ENCODE measurements around the gene PRKCE. TPM values are rescaled to one million over a fixed set of nuclear protein-coding genes. Genes with fewer than 3 reads are reported as not detected.

PRKCE gene
- total RNA-seq, 2 experiments from 2014 or later, result 17.0 to 42.1 TPM

DNA sequence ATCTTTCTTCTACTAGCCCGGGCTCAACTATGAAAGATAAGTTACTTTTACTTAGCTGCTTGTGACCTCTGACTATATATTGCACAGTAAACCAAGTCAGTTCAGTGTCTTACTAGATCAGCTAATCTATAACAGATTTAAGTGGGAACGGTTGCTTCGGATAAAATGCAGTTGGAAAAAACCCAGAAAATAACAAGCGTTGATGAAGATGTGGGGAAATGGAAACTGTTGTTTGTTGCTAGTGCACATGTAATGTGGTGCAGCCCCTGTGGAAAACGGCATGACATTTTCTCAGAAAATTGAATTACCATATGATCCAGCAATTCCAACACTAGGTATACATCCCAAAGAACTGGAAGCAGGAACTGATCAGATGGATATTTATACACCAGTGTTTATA, 248.5 kb downstream of the PRKCE start:
- no peak for TF ChIP-seq EZH2phosphoT487 (IDR thresholded peaks at IDR 0.05; ENCODE audit: borderline replicate concordance, low read depth, low read length)
- TF ChIP-seq, protein P1, sequence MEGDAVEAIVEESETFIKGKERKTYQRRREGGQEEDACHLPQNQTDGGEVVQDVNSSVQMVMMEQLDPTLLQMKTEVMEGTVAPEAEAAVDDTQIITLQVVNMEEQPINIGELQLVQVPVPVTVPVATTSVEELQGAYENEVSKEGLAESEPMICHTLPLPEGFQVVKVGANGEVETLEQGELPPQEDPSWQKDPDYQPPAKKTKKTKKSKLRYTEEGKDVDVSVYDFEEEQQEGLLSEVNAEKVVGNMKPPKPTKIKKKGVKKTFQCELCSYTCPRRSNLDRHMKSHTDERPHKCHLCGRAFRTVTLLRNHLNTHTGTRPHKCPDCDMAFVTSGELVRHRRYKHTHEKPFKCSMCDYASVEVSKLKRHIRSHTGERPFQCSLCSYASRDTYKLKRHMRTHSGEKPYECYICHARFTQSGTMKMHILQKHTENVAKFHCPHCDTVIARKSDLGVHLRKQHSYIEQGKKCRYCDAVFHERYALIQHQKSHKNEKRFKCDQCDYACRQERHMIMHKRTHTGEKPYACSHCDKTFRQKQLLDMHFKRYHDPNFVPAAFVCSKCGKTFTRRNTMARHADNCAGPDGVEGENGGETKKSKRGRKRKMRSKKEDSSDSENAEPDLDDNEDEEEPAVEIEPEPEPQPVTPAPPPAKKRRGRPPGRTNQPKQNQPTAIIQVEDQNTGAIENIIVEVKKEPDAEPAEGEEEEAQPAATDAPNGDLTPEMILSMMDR (conservative IDR thresholded peaks at IDR 0.05; ENCODE audit: low read length), result no peak
- no peak overlapping the region for H2AFZ ChIP-seq (ENCODE audit: low read length)
- no peaks in the 10 kb centered on the region for H3K9me2 ChIP-seq (ENCODE audit: insufficient read depth, low read length)
- H4K20me1 ChIP-seq (ENCODE audit: insufficient read depth, low read length), result no peaks in the 10 kb centered on the region
- no peak overlapping the region for H3K4me3 ChIP-seq (ENCODE audit: low read depth, low read length, poor library complexity, severe bottlenecking)
- POLR2A ChIA-PET, result no interaction called here
- no peaks in the 10 kb centered on the region for H3K4me1 ChIP-seq (ENCODE audit: insufficient read depth, low read length, poor library complexity, severe bottlenecking)
- H3K4me2 ChIP-seq (ENCODE audit: low read length), result no peak overlapping the region
- no peaks in the 10 kb centered on the region for H3K79me2 ChIP-seq (ENCODE audit: insufficient read depth, low read depth, low read length)
- intact Hi-C loops (cut with micrococcal nuclease; ENCODE audit: unreplicated experiment), result no loop called here
- BruUV-seq (replicated peaks), result no TSS peak
- H3K27ac ChIP-seq (ENCODE audit: low read depth, low read length, poor library complexity, severe bottlenecking), result no peak overlapping the region
- DNase-seq (ENCODE audit: low spot score), result no peak
- H3K36me3 ChIP-seq (ENCODE audit: insufficient read depth, low read length), result no peaks in the 10 kb centered on the region
- no peaks in the 10 kb centered on the region for H3K9me3 ChIP-seq (ENCODE audit: low read length)
- CTCF ChIA-PET (ENCODE audit: unreplicated experiment), result no interaction called here

DNA sequence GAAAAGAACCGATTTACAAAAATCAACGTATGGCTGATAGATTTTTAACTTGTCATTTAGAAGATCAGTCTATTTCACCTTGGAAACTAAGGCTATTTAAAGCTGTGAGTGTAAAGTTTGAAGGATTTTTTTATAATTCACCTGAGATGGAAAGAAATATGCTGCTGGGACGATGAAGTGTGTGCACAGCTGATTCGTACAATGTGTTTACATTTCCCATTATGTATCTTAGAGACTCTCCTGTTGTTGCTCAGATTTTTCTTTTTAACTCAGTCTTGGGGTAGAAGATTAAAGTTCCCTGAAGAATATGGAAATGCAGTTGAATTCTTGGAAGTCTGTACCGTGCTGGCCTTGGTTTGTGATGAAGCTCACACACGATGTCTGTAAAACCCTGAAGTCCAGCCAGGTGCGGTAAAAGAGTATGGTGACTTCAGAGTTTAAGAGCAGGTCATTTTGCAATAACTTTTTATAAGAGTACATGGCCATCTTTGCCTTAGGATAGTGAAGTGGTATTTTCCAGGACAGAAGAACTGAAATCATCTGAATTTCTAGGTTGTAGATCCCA, 250.1 kb downstream of the PRKCE start:
- H3K9me3 ChIP-seq (ENCODE audit: low read length), result no peaks in the 10 kb centered on the region
- H3K4me3 ChIP-seq (ENCODE audit: low read depth, low read length, poor library complexity, severe bottlenecking), result no peak overlapping the region
- no peaks in the 10 kb centered on the region for H3K79me2 ChIP-seq (ENCODE audit: insufficient read depth, low read depth, low read length)
- H3K9me2 ChIP-seq (ENCODE audit: insufficient read depth, low read length), result no peaks in the 10 kb centered on the region
- intact Hi-C loops (cut with micrococcal nuclease; ENCODE audit: unreplicated experiment), result no loop called here
- no peak overlapping the region for H3K4me2 ChIP-seq (ENCODE audit: low read length)
- CTCF ChIA-PET (ENCODE audit: unreplicated experiment), result no interaction called here
- H3K4me1 ChIP-seq (ENCODE audit: insufficient read depth, low read length, poor library complexity, severe bottlenecking), result no peaks in the 10 kb centered on the region
- H3K36me3 ChIP-seq (ENCODE audit: insufficient read depth, low read length), result no peaks in the 10 kb centered on the region
- no peak overlapping the region for H3K27ac ChIP-seq (ENCODE audit: low read depth, low read length, poor library complexity, severe bottlenecking)
- BruUV-seq (replicated peaks), result no TSS peak
- POLR2A ChIA-PET, result no interaction called here
- no peak for DNase-seq (ENCODE audit: low spot score)
- no peak overlapping the region for H2AFZ ChIP-seq (ENCODE audit: low read length)
- no peaks in the 10 kb centered on the region for H4K20me1 ChIP-seq (ENCODE audit: insufficient read depth, low read length)
- TF ChIP-seq, protein P1 (conservative IDR thresholded peaks at IDR 0.05; ENCODE audit: low read length), result no peak
- TF ChIP-seq EZH2phosphoT487 (IDR thresholded peaks at IDR 0.05; ENCODE audit: borderline replicate concordance, low read depth, low read length), result no peak

DNA sequence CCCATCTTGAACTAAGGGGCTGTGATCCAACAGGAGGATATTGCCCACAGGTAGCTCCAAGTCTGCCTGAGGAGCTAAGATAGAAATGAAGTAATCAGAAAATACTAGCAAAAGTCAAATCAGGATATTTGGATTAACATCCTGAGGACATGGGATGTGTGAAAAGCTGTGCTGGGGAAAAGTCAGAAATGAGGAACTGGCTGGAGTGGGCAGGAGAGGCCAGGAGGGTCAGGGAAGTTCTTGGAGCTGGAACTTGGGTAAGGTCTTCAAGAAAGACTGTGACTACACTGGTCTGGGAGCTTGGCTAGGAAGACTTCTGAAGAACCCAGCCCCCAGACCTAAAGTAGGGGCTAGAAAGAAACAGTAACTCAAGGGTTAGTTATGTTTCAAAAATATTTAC, 250.9 kb downstream of the PRKCE start:
- CTCF ChIA-PET (ENCODE audit: unreplicated experiment), result no interaction called here
- no peaks in the 10 kb centered on the region for H3K9me3 ChIP-seq (ENCODE audit: low read length)
- H3K9me2 ChIP-seq (ENCODE audit: insufficient read depth, low read length), result no peaks in the 10 kb centered on the region
- no peaks in the 10 kb centered on the region for H3K4me1 ChIP-seq (ENCODE audit: insufficient read depth, low read length, poor library complexity, severe bottlenecking)
- TF ChIP-seq EZH2phosphoT487 (IDR thresholded peaks at IDR 0.05; ENCODE audit: borderline replicate concordance, low read depth, low read length), result no peak
- TF ChIP-seq, protein P1 (conservative IDR thresholded peaks at IDR 0.05; ENCODE audit: low read length), result no peak
- intact Hi-C loops (cut with micrococcal nuclease; ENCODE audit: unreplicated experiment), result no loop called here
- no peak overlapping the region for H3K4me3 ChIP-seq (ENCODE audit: low read depth, low read length, poor library complexity, severe bottlenecking)
- POLR2A ChIA-PET, result no interaction called here
- H3K36me3 ChIP-seq (ENCODE audit: insufficient read depth, low read length), result no peaks in the 10 kb centered on the region
- no peaks in the 10 kb centered on the region for H3K79me2 ChIP-seq (ENCODE audit: insufficient read depth, low read depth, low read length)
- no peaks in the 10 kb centered on the region for H4K20me1 ChIP-seq (ENCODE audit: insufficient read depth, low read length)
- no peak overlapping the region for H3K27ac ChIP-seq (ENCODE audit: low read depth, low read length, poor library complexity, severe bottlenecking)
- no peak overlapping the region for H2AFZ ChIP-seq (ENCODE audit: low read length)
- no peak overlapping the region for H3K4me2 ChIP-seq (ENCODE audit: low read length)
- no peak for DNase-seq (ENCODE audit: low spot score)
- no TSS peak for BruUV-seq (replicated peaks)

Data from OCI-LY7 (cell line).